GM20431 (cell line): ENCODE measurements around the gene RPN1.
"Not testable (repeated sequence)": the region's sequence is repeated elsewhere in the genome, so short reads cannot be mapped to it uniquely, and the experiment has no call there.

Experiments
- in situ Hi-C: fragments of 300-500 bp; cut with MseI, MboI; formaldehyde crosslinking; loops from one replicate; pipeline ENCODE4 v1.15.0; 2020; ENCODE audit warnings: low sequenced_read_pairs; ENCODE audit not compliant: unreplicated experiment

The RPN1 gene

DNA sequence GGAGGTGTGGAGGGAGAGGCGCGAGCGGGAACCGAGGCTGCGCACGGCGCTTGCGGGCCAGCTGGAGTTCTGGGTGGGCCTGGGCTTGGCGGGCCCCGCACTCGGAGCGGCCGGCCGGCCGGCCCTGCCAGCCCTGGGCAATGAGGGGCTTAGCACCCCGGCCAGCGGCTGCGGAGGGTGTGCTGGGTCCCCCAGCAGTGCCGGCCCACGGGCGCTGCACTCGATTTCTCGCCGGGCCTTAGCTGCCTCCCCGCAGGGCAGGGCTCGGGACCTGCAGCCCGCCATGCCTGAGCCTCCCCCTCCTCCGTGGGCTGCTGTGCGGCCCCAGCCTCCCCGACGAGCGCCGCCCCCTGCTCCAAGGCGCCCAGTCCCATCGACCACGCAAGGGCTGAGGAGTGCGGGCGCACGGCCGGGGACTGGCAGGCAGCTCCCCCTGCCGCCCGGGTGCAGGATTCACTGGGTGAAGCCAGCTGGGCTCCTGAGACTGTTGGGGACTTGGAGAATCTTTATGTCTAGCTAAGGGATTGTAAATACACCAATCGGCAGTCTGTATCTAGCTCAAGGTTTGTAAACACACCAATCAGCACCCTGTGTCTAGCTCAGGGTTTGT is 2.9 kb upstream of the RPN1 start:
- in situ Hi-C loops, result not testable (repeated sequence)

- in situ Hi-C loops, result no loop called here
Measured at GRCh38 chr3:128648940-128649663, 1.5 kb downstream of the RPN1 start.

- in situ Hi-C loops, result no loop called here
Measured at GRCh38 chr3:128648402-128648801, 2.2 kb downstream of the RPN1 start.

DNA sequence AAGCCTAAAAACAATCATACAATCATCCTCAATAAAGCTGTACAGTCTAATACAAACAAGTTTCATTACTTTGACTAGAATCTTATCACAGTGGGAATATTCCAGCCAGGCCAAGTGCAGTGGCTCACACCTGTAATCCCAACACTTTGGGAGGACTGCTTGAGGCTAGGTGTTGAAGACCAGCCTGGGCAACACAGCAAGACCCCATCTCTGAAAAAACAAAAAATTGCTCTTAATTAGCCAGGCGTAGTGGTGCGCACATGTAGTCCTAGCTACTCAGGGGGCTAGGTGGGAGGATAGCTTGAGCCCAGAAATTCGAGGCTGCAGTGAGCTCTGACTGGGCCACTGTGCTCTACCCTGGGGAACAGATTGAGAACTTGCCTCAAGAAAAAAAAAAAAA is 3.3 kb downstream of the RPN1 start:
- in situ Hi-C loops, result no loop called here

DNA sequence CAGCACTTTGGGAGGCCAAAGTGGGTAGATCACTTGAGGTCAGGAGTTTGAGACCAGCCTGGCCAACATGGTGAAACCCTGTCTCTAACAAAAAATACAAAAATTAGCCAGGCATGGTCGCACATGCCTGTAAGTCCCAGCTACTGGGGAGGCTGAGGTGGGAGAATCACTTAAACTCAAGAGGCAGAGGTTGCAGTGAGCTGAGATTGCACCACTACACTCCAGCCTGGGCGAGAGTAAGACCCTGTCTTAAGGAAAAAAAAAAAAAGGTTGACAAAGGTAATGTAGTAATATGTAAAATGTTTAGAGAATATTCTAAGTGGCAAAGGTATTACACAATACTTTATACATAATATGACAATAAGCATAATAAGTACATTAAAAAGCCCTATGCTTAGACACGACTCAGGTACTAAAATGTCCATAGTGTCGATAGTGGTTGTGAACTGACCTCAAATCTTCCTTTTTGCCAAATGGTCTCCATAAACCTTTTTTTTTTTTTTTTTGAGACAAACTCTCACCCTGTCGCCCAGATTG is 16.5 kb downstream of the RPN1 start:
- in situ Hi-C loops, result no loop called here

DNA sequence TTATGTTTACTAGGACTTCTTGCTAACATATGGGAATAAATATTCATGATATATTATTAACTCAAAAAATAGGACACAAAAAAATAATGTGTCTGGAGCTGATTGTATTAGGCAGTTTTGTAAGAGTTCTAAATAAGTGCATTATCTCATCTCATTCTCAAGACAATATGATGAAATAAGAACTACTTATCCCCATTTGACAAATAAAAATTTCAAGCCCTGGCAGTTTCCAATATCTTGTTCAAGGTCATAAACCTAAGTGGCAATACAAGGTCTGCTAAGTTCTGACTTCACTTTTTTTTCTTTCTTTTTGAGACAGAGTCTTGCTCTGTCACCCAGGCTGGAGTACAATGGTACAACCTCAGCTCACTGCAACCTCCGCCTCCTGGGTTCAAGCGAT is 18.3 kb downstream of the RPN1 start:
- in situ Hi-C loops, result no loop called here

DNA sequence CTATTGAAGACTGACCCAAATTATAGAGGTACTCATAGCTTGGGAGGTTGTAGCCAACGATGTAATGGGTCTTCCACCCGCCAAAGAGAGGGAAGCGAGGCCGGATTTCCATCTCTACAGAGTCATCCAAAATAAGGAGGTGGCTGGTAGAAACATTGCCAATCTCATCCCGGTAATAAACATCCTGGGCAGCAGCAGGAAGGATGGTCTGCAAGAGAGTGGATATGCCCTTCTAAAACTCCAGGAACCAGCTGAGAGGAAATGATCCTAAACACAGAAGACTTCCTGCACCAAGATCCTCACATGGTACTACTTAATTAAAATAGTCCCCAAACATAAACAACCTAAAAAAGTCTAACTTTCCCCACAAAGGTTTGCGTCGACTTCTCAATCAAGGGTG is 20.7 kb downstream of the RPN1 start:
- in situ Hi-C loops, result no loop called here

- in situ Hi-C loops, result no loop called here
Measured at GRCh38 chr3:128625409-128625945, 25.1 kb downstream of the RPN1 start.

- in situ Hi-C loops, result no loop called here
Measured at GRCh38 chr3:128624526-128625138, 26.0 kb downstream of the RPN1 start.

GRCh38 chr3:128623762-128624176 is 26.8 kb downstream of the RPN1 start:
- in situ Hi-C loops, result no loop called here

DNA sequence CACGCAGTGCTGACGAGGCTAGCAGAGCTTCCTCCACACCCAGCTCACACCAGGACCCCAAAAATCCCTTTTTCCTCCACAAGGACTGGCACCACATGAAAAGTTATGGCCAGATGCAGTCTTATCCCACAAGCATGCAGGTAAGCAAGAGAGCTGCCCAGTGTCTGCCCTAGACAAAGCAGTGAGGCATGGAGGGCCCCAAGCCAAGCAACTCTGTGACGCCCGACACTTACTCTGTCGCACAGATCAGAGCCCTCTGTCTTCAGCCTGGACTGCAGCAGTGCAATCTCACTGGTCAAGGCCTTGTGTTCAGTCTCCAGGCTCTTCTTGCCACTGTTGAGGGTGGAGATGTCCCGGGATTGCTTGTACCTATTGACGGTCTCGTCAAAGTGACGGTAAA is 28.7 kb downstream of the RPN1 start:
- in situ Hi-C loops, result no loop called here

- in situ Hi-C loops, result no loop called here
Measured at GRCh38 chr3:128621234-128621633, 29.4 kb downstream of the RPN1 start.

DNA sequence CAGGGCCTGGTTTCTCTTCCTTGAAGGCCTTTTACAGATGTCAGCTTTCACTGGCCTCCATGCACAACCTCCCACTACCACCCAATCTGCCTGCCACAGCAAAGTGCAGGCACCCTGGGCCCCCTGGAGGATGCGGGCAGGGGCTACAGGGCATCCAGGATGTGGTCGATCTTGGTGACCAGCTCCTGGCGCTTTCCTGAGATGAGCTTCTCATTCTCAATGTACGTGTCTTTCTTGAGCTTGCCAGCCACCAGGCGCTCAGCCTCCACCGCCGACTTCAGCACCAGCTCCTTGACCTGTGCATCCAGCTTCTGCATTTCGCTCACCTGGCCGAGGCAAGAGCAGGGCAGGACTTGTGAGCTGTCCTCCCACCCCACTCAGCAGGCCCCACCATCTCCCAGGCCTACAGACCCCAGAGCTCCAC is 30.3 kb downstream of the RPN1 start:
- in situ Hi-C loops, result no loop called here

- in situ Hi-C loops, result no loop called here
Measured at GRCh38 chr3:128619146-128619890, 31.3 kb downstream of the RPN1 start.

DNA sequence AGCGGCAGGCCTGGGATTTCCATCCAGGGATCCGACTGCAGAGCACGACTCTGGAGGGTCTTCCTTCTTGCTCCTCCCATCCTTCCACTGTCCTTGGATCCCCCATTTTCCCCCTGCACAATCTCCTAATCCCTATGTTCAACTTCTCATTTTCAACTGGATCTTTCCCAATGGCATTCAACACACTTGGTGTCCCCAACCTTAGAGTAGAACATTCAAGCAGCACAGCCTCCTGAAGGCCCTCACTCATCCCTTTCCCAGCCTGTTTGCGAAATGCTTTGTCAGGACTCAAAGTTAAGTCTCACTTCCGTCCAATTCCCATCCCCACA is 32.3 kb downstream of the RPN1 start:
- in situ Hi-C loops, result no loop called here

DNA sequence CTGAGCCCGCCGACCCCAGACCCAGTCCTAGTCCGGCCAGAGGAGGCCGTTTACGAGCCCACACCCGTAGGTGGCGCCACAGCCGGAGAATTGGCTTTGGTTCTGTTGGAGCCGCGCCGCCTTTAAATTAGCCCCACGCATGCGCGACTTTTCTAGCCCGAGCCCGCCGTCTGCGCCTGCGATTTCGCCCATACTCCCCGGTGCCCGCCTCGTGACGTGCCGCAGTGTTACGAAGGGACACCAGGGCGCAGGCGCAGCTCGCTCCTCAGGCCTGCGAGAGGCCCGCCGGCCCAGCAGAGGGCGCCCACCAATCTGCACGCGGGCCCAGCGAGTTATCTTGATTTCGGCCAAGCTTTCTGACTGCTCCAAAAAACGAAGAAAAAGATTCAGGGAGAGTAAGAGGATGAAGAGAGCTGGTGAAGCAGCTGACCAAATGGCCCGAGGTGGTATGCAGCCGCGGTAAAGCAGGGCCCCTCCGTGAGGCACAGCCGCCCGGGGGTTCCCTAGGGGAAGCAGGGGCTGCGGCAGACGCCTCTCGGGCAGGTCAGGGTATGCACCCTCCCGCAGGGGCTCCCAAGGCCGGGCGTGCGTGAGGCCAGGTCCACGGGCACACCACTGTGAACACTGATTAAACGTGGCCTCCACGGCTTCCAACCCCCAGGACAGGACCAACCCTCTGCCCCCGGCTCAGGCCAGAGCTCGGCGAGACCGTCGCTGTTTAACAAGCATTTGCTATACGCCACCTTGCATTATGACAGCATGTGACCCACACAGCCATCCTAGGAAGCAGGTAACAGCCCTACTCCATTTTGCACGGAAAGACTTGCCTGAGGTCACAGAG is 32.8 kb downstream of the RPN1 start:
- in situ Hi-C loops, result no loop called here

DNA sequence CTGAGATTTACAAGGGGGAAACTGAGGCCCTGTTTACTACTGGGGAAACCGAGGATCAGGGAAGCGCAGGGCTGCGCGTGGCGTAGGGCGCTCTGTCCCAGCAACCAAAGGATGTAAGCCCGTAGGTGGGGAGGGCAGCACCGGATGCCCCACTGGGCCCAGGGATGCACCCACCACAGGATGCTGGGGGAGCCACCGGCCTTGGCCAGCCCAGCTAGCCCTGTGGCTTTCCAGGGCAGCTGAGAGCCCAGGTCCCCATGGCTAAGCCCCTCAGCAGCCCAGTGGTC is 33.4 kb downstream of the RPN1 start:
- in situ Hi-C loops, result no loop called here

GRCh38 chr3:128616516-128617269 is 33.9 kb downstream of the RPN1 start:
- in situ Hi-C loops, result no loop called here

- in situ Hi-C loops, result no loop called here
Measured at GRCh38 chr3:128614076-128614475, 36.5 kb downstream of the RPN1 start.
